ENCODE results near the gene LIN37.

Gene LIN37, protein sequence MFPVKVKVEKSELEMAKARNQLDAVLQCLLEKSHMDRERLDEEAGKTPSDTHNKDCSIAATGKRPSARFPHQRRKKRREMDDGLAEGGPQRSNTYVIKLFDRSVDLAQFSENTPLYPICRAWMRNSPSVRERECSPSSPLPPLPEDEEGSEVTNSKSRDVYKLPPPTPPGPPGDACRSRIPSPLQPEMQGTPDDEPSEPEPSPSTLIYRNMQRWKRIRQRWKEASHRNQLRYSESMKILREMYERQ
- total RNA-seq: 3.1 to 3.9 reads per million in 2 donors

DNA sequence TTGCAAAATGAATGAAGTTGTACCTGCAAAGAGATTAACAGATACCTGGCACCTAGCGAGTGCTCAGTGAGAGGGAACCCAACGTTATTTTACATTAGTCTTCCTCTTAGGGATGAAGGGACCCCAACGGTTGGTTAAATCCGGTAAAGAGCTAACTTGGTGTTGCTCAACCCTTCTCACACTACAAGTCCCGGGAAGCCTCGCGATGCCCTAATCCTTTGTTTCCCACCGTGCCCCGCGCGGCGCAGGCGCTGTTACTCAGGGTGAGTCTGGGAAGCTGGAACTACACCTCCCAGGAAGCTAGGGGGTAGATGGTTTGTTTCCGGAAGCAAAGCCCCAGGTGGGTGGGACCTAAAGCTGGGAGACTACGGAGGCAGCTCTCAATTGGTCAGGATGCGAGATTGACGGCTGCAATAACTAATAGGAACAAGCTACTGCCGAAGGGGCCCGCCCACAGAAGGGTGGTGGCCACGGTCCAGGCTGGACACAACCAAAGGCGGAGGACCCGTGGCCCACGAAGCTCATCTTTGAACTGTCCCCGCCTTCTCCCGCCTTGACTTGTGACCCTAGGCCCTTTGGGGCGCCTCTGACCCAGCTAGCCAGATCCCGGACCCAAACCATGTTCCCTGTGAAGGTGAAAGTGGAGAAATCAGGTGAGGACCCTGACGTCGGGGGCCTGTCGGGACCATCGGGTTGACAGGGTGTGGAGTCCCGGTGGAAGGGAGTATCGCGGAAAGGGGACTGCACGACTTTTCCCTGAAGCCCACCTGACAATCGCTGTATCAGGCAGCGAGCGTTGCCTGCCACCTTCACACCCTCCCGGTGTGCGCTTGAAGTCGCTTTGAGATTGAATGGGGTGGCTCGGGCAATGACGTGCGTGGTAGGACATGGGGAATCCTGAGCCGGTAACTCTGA is at the start of gene LIN37:
Gene LIN37, plus strand, starts transcription at position 471 of the 915 bp plus-strand sequence. Its CDS starts 149 bp downstream, at position 620.
- peak; percentile 96 to 99 (median 98) for DNase-seq

DNA sequence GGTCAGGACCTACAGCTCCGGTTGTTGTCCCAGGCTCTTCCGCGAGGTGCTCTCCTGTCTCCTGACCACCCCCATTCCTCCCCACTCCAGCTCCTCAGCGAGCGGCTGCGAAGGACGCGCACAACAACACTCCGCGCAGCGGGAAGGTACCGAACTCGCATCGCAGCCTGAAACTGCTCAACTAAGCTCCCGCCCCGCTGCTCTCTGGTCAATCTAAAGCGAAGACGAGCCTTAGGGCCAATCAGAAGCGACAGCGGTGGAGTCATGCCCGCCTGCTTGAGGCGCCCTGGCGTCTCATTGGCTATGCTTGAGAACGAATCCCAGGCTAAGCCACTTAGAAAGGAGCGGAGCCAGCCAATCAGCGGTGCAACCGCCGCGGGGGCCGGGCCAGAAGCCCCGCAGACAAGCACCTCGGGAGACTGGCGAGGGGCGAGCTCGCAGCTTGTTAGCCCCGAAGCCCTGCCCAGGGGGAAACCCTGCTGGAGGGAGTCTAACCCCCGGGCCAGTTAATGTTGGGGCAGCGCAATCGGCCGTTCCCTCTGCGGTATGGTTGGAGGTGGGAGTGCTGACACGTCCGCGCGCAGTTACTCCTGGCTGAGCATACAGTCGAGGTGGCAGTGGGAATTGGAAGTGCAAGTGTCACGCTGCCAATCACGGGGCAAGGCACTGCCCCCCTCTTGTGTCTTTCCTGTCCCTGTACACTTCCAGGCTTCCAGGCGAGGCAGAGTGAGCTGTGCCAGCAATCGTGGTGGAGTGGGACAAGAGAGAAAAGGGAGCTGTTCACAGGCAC is 46.0 kb upstream of the LIN37 start:
- DNase-seq: peak; percentile 76 to 99 (median 86)

DNA sequence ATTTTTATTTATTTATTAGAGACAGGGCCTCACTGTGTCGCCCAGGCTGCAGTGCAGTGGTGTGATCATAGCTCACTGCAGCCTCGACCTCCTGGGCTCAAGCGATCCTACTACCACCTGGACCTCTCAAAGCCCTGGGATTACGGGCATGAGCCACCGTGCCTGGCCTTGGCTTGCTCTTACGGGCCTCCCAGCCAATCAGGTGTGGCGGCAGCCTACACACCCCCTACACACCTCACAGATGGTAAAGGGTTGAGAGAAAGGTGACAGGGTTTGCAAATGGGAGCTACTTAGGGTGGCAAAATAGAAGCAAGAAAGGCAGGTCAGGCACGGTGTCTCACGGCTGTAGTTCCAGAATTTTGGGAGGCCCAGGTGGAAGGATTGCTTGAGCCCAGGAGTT is 45.0 kb upstream of the LIN37 start:
- DNase-seq: no peak

DNA sequence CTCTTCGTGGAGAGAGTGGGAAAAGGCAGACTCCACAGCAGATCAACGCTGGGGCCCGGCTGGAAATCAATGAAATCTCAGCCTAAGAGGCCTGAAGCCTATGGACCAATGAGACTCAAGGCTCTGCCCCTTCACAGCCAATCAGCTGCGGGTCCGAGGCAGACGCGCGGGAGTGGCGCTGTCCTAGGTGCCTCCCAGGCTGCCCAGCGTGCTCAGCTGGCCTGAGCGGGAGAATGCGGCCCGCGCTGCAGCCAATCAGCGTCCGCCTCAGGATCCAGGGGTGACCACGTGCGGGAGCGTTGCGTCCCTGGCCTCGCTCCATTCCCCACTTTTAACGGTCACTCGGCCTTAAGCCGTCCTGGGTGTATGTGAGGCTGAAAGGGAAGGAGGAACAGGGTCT is 44.2 kb upstream of the LIN37 start, which contains the start of gene ZBTB32:
Gene ZBTB32, plus strand, starts transcription at position 341 of the 400 bp plus-strand sequence. CDS start 10,069 bp downstream, outside the sequence.
- DNase-seq: no peak

DNA sequence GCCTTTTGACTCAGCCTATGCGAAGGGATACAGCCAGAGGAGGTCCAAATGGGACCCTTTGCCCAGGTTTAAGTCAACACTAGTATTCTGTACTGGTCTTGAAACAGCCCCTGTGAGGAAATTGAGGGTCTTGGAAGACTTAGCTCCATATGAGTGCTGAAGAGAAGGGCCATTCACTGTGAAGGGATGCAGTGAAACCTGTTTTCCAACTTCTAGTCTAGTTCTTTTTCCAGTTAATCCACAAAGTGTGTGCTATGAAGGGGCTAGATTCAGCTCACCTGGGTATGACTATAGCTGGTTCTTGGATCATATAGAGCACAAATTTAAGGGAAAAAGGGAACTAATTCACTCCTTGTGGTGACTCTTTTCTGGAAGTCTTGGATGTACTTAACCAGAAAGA is 40.0 kb upstream of the LIN37 start:
- no peak for DNase-seq

DNA sequence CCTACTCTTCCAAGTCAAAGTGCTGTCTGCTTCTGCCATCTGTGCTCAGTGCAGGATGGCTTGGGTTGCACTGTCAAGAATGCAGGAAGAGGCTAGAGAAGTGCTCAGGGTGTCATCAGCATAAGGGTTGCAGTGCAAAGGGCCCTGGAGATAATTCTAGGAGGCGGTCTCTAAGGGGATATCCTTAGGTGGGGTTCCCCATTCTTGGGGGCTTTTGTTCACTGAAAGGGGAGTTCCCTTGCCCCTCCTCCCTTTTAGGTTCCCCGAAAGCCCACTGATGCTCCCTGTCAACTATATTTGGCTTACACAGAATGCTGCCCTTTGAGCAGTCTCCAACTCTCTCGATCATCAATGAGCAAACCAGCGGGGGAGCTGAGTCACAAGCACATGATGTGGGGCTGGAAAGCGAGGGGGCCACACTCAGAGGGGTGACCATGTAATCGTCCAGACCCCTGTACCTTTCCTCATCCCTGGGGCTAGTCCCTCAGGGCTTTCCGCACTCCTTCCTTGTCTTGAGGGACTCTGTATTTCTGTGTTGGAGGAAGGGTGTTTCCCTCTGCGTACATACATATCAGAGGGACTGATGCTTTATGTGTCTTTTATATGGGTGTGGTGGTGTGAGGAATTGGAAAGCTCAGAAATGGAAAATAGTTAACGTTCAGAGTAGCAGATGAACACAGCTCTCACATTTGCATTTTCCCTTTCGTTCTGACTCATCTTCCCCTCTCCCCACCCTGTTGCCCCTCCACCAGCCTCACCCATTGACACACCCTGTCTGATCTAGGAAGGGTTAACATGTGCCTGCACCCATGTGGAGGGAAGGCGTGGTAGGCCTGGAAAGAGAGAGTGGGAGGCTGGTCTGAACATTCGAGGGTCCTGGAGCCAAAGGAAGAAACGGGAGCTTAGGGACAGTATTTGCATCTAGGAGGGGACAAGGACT is 37.3 kb upstream of the LIN37 start:
- DNase-seq: peak in 2 of 5 experiments; percentile 47 to 88

DNA sequence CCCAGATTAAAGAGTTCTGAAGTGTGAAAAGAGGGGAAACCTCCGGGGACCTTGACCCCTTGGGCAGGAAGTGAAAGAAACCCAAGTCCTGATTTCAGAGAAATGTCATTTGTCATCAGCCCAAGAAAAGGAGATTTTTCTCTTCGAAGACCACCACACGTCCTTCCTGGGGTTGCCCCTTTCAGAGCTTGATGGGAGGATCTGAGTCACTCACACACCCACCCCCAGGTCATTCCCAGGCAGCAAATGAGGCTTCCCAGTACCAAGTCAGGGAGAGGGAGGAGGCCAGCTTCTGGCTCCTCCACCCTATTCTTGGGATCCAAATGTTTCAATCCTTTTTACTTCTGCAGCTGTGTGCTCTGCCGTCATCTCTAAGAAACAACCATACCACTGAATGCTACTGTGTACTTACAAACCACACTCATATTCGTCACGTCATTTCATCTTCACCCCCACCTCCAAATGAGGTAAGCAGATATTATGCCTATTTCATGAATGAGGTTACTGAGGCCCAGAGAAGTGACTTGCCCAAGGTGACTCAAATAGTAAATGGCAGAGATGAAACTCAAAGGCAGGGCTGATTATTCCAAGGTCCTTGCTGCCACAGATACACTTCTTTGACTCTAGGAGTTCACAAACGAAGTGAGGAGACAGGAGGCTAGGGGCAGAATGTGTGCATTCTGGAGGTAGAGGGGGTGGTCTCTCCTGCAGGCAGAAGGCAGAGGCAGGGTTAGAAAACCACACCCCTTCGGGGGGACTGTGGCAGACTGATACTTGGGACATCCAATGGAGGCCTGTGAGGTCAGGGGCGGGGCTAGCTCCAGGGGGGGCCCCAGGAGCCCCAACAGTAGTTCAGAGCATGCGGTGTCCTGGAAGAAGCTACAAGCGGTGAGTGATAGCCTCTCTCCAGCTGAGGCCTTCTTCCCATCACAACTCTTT is 35.5 kb upstream of the LIN37 start:
- peak in 4 of 5 experiments; percentile 37 to 96 (median 48) for DNase-seq

DNA sequence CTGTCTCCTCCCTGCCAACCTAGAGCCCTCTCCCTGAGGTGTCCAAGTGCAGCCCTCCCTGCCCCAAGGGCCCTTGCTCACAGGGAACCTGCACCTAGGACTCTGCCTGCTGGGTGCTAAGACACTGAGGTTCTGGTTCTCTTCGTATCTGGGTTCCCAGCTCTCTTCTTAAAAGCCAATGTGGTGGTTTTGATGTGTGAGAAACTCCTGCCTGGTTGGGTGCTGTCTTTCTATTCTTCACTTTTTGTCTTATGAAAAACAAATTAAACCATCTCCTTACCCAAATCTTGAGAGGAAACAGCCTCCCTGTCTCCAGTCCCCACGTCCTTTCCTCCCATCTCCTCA is 34.9 kb upstream of the LIN37 start:
- no peak for DNase-seq

DNA sequence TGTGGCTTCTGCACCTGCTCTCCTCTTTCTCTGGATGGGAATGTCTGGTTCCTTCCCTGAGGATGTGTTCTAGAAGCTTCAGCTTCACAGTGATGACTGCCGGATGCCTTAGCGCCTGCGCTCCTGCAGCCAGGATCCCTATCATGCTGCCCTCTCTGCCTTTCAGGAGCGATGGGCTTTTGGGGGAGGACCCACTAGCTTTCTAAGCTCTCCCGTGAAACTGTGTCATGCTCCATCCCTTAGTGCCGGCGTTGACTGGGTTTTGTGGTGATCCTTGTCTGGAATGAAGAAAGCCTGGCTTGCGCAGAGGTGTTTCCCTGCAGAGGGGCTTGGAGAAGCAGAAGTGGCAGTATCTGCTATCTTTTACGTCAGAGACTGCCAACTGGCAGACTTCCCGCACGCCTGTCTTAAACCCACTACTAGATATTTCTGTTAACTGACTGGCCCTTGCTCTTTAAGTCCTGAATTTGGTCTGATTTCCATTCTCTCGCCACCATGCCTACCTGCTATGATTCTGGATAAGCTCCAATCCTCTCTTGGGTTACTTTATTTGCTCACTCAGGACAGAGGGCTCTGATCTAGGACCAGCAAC is 34.4 kb upstream of the LIN37 start:
- no peak for DNase-seq

DNA sequence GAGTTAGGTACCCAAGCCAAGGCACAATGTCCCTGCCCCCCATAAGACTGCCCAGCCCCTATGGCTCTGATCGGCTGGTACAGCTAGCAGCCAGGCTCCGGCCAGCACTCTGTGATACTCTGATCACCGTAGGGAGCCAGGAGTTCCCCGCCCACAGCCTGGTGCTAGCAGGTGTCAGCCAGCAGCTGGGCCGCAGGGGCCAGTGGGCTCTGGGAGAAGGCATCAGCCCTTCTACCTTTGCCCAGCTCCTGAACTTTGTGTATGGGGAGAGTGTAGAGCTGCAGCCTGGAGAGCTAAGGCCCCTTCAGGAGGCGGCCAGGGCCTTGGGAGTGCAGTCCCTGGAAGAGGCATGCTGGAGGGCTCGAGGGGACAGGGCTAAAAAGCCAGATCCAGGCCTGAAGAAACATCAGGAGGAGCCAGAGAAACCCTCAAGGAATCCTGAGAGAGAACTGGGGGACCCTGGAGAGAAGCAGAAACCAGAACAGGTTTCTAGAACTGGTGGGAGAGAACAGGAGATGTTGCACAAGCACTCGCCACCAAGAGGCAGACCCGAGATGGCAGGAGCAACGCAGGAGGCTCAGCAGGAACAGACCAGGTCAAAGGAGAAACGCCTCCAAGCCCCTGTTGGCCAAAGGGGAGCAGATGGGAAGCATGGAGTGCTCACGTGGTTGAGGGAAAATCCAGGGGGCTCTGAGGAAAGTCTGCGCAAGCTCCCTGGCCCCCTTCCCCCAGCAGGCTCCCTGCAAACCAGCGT is 33.6 kb upstream of the LIN37 start:
- peak in 1 of 5 experiments; percentile 59 for DNase-seq

DNA sequence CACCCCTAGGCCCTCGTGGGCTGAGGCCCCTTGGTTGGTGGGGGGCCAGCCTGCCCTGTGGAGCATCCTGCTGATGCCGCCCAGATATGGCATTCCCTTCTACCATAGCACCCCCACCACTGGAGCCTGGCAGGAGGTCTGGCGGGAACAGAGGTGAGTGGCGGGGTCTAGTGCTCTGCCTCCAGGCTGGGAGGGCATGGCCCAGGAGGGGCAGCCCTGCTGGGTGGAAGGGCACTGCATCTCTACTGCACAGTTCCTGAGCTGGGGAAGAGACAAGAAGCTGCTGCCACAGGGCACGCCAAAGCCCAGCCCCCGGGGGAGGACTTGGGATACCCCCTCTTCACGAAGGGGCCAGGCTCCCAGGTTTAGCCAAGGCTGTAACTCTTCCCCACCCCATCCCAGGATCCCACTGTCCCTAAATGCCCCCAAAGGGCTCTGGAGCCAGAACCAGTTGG is 33.0 kb upstream of the LIN37 start:
- DNase-seq: no peak

DNA sequence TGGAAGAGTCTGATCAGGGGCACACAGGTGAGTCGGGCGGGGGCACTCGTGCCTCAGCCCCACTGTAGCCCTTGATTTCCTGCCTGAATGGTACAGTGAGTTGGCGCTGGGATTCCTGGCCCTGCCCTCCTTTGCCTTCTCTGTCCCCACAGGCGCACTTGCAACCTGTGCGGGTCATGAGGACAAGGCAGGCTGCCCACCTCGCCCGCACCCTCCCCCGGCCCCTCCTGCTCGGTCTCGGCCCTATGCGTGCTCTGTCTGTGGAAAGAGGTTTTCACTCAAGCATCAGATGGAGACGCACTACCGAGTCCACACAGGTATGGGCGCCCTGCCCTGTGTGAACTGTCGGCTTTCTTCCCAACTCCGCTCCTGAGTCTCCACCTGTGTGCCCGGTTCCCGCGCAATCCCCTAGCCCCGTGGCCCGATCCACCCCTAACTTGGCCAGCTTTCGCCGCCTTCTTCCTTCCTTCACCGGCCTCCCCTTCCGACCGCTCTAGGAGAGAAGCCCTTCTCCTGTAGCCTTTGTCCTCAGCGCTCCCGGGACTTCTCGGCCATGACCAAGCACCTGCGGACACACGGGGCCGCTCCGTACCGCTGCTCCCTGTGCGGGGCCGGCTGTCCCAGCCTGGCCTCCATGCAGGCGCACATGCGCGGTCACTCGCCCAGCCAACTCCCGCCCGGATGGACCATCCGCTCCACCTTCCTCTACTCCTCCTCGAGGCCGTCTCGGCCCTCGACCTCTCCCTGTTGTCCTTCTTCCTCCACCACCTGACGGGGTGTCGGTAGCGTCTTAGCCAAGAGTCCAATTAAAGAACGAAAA is 32.2 kb upstream of the LIN37 start:
- peak in 1 of 5 experiments; percentile 35 for DNase-seq

DNA sequence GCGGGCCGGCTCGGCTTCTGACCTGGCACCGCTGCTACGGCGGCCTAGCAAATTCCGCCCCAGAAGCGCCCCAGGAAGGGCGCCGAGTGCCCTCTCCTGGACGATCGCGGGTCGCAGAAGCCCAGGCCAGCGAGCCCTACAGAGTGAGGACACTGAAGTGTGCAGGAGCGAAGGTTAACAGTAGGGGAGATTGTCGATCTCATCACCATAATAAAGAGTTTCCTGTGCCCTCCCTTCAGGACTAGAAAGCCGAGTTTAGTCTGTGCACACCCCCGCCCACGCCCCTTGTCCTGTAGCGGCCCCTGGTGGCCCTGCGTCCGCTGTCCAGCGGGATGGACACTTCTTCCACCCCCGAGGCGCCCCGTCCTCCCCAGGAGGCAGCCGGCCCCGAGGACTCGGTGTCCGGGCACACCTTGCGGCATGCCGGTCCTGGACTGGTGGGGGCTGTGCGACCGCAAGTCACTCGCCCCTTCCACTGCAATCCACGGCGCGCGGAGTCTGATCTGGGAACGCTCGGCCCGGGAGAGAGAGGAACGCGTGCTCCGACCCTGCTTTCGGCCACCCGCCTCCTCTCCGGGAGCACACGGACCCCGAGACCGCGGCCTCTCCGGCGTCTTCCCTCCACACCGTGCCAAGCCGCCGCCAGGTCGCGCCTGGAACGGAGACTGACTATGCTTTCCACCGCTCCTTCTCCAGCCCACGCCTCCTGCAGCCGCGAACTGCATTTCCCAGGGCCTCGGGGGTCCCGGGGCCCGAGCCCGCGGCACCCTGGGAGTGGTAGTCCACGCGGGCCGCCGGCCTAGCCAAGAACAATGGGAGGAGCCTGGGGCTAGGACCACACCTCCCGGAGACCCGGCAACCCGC is 31.3 kb upstream of the LIN37 start:
- peak; percentile 92 to 99 (median 97) for DNase-seq

DNA sequence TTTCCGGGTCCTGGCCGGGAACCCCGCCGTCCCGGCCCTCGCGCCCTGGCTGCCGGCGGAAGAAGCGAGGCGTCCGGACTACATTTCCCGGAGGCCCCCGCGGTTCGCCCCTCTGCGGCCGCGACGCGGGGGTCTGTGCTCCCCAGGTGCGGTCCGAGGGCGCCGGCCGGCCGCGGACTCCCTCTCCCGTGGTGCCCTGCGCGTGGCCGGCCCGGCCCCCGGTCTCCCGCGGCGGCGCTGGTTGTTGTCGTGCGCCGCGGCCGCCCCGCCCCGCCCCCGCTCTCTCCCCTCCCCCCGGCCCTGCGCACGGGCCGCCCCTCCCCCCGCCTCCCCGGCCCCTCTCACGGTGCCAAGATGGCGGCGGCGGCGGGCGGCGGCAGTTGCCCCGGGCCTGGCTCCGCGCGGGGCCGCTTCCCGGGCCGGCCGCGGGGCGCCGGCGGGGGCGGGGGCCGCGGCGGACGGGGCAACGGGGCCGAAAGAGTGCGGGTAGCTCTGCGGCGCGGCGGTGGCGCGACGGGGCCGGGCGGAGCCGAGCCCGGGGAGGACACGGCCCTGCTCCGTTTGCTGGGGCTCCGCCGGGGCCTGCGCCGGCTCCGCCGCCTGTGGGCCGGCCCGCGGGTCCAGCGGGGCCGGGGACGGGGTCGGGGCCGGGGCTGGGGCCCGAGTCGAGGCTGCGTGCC is 30.6 kb upstream of the LIN37 start, which contains the start of gene KMT2B:
Gene KMT2B, plus strand, starts transcription at position 339 of the 680 bp plus-strand sequence. Its CDS starts 16 bp downstream, at position 355.
- no peak for DNase-seq

DNA sequence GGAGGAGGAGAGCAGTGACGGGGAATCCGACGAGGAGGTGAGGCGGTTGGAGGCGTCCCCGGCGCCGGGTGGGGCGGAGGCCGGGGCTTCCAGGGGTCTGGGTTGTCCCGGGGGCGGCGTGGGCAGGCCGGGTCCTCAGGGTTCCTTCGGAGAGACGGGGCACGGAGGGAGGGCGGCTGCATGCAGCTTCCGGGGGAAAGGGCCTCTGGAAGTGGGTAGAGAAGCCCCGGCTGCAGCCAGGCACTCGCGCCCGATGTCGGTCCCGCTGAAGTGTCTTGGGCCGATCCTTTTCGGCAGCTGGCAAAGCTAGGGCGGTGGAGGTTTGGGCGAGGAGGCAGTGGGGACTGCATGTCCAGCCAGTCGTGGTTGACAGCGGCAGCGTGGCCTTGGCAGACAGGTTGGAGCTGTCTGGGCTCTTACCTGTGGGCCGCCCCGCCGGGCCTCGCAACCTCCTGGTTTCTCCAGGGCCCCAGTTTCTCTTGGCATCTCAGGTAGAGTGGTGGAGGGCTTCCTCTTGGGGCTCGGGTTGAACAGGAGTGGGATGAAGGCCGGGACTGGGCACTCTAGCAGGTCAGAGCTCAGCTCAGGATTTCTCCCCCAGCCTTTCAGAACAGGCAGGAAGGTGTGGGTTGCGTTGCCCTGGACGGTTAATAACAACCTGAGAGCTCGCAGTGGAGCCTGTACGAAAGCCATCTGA is 29.9 kb upstream of the LIN37 start:
- DNase-seq: peak in 4 of 5 experiments; percentile 19 to 68 (median 39)

Data from T-helper 2 cell (primary cell).